ENCODE measurements around the gene TSSC4. TPM values are rescaled to one million over a fixed set of nuclear protein-coding genes. Genes with fewer than 3 reads are reported as not detected.

The TSSC4 gene
- total RNA-seq, 1 donor from 2014 or later = 40.6 TPM

DNA sequence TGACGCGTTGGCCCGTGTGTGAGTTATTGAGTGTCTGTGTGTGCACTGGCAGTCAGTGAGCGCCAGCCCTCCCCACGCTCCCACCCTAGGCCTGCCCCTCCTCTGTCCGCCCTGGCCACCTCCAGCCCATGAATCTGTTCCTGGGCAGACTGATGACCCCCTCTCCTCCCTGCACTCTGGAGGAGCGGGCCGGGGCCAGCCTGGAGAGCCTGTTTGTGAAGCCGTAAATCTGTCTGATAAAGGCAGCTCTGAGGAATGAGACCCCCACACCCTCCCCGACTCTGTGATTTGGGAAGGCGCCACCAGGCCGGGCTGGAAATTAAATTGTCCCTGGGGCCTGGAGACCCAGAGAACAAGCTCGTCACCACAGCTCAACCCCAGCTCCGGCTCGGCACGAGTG, 8.6 kb downstream of the TSSC4 start:
- intact Hi-C loops (cut with DNase I) = no loop called here
- Histone ChIP-seq H3K36me3 (no peaks in the 10 kb centered on the region), H3K27me3 (peaks cover 5% of the 10 kb centered on the region), H3K27ac (no peak overlapping the region), H3K4me1 (no peaks in the 10 kb centered on the region), H3K9me3 (no peaks in the 10 kb centered on the region), H3K4me3 (no peak overlapping the region)
- DNase-seq (no peak), ATAC-seq (no peak)
- TF ChIP-seq, protein P1, sequence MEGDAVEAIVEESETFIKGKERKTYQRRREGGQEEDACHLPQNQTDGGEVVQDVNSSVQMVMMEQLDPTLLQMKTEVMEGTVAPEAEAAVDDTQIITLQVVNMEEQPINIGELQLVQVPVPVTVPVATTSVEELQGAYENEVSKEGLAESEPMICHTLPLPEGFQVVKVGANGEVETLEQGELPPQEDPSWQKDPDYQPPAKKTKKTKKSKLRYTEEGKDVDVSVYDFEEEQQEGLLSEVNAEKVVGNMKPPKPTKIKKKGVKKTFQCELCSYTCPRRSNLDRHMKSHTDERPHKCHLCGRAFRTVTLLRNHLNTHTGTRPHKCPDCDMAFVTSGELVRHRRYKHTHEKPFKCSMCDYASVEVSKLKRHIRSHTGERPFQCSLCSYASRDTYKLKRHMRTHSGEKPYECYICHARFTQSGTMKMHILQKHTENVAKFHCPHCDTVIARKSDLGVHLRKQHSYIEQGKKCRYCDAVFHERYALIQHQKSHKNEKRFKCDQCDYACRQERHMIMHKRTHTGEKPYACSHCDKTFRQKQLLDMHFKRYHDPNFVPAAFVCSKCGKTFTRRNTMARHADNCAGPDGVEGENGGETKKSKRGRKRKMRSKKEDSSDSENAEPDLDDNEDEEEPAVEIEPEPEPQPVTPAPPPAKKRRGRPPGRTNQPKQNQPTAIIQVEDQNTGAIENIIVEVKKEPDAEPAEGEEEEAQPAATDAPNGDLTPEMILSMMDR (IDR thresholded peaks at IDR 0.05) = no peak

DNA sequence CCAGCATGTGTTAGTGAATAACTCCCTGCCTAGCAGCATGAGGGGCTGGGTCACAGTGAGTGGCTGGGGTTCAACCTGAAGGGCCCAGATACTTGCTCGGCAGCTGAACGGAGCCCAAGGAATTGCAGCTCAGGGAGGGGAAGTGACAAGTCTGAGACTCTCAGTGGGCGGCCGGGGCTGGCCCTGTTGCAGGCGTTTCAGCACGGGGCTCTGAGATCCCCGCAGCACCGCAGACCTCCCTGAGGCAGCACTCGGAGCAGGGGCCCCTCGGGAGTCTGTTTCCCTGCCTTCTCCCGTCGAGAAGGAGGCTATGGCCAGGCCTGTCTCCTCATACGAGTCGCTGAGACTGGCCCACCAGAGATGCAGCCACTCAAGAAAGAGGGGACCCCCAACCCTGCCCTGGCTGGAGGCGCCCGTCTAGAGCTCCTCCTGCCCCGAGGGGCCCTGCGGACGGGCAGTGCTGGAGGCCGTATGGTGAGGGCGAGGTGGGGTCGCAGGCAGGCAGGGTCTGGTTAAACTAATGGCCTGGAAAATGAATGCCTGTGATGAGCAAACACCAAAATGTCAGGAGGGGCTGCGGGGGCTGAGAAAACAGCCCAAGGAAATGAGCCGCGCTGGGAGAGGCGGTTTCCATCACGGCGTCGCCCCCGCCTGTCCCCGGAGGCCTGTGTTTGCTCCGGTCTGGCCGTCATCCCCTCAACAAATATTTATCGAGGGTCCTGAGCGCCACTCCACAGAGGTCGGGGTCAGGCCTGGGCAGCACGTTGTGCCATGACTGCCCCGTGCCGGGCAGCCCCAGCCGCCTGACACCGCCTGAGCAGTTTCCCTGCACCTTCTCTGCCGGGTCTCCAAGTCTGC, 9.3 kb downstream of the TSSC4 start:
- no peak overlapping the region for H3K4me3 ChIP-seq
- peaks cover 5% of the 10 kb centered on the region for H3K27me3 ChIP-seq
- no peak for DNase-seq
- intact Hi-C loops (cut with DNase I) = no loop called here
- no peaks in the 10 kb centered on the region for H3K4me1 ChIP-seq
- no peak overlapping the region for H3K27ac ChIP-seq
- H3K9me3 ChIP-seq = no peaks in the 10 kb centered on the region
- H3K36me3 ChIP-seq = no peaks in the 10 kb centered on the region
- TF ChIP-seq, protein P1 (IDR thresholded peaks at IDR 0.05) = no peak
- no peak for ATAC-seq

DNA sequence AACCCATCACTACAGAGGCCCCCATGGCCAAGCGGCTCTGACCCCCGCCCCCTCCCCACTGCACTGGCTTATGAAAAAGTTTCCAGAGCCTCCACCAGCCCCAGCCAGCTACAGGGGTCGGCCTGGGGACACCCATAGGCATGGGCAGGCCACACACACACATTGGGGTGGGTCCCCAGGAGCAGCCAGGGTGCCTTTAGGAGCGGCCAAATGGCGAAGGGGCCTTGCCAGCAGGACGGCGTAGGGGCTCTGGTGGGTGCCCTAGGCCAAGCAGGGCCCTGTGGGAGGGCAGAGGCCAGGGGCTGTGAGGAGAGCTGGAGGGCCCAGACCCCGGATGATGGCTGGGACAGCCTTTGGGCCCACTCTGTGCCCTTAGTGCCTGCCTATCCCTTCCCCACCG, 10.1 kb downstream of the TSSC4 start:
- H3K9me3 ChIP-seq = no peaks in the 10 kb centered on the region
- no peaks in the 10 kb centered on the region for H3K4me1 ChIP-seq
- ATAC-seq = no peak
- TF ChIP-seq, protein P1 (IDR thresholded peaks at IDR 0.05) = no peak
- intact Hi-C loops (cut with DNase I) = no loop called here
- H3K36me3 ChIP-seq = no peaks in the 10 kb centered on the region
- peaks cover 5% of the 10 kb centered on the region for H3K27me3 ChIP-seq
- no peak for DNase-seq
- no peak overlapping the region for H3K27ac ChIP-seq
- no peak overlapping the region for H3K4me3 ChIP-seq

DNA sequence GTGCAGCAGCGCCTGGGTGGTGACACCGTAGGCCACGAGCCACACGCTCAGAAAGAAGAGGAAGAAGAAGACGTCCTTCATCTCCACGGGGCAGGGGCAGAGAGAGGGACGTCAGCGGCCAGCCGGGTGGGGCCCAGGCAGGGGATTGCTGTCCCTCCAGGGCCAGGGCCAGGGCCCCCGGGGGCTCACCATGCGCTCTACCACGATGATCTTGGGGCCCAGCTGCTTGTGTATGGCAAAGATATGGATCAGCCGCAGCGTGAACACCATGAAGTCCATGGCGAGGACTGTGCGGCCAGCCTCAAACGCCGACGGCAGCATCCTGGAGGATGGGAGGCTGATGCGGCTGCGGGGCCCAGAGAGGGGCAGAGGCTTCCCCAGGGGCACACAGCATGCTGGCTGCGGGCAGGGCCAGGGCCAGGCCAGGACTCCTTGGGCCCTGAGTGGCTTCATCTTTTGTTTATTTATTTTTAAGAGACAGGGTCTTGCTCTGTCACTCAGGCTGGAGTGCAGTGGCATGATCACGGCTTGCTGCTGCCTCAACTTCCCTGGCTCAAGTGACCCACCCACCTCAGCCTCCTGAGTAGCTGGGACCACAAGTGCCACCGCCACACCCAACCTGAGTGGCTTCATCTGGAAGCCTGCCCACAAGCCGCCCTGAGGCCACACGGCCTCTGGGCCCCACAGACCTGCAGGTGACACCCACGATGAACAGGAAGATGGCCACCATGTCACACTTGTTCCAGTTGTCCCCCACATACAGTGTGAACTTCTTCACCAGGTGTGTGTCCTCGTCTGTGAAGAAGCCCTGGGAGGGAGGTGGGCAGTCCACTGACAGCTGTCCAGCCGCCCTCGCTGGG, 11.1 kb downstream of the TSSC4 start:
- Histone ChIP-seq H3K9me3 (no peaks in the 10 kb centered on the region), H3K27me3 (peaks cover 5% of the 10 kb centered on the region), H3K36me3 (no peaks in the 10 kb centered on the region), H3K27ac (no peak overlapping the region), H3K4me3 (no peak overlapping the region), H3K4me1 (no peaks in the 10 kb centered on the region)
- TF ChIP-seq, protein P1 (IDR thresholded peaks at IDR 0.05) = no peak
- ATAC-seq = no peak
- no peak for DNase-seq
- intact Hi-C loops (cut with DNase I) = no loop called here

DNA sequence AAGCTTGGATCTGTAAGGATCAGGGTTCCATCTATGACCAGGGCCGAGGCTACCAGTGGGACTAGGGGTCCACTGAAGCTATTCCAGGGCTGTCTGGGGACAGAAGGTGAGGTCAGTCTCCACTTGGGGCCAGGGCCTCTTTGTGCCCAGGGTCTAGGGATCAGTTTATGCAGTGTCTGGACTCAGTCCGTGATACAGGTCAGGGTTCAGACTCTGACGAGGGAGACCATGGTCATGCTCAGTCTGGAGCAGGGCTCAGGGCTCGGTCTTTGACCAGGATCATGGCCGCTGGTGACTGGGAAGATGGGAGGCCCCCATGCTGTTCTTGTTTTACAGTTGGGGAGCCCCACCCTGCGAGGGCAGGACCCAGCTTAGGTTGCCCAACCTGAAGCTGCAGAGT, 11.8 kb downstream of the TSSC4 start:
- ATAC-seq (no peak), DNase-seq (no peak)
- no peaks in the 10 kb centered on the region for H3K9me3 ChIP-seq
- peaks cover 5% of the 10 kb centered on the region for H3K27me3 ChIP-seq
- H3K27ac ChIP-seq = no peak overlapping the region
- no peak overlapping the region for H3K4me3 ChIP-seq
- H3K36me3 ChIP-seq = no peaks in the 10 kb centered on the region
- intact Hi-C loops (cut with DNase I) = no loop called here
- no peaks in the 10 kb centered on the region for H3K4me1 ChIP-seq
- TF ChIP-seq, protein P1 (IDR thresholded peaks at IDR 0.05) = no peak
